Inflammatory macrophage treated with lipopolysaccharide for 4 hours (primary cell): ENCODE data around the gene RNF215.
"Not testable (repeated sequence)": the region's sequence is repeated elsewhere in the genome, so short reads cannot be mapped to it uniquely, and the experiment has no call there.

Experiments
- DNase-seq: peaks from one replicate; pipeline ENCODE4 v3.0.0-alpha.2; 2020

Gene RNF215

DNA sequence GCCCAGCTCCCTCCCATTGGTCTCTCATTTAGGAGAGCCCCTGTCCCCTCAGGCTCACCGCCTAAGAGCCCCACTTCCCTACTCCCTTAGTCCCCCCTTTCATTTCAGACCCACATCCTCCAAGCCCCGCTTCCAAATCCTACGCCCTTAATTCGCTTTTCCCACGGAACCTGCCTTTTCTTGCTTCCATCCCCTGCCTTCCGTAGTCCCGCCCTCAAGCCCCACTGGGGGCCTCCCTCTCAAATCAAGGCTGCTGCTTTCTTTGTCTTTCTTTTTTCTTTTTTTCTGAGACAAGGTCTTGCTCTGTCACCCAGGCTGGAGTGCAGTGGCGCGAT, 30.0 kb downstream of the RNF215 start:
- no peak for DNase-seq

- DNase-seq, result peak; percentile 91
Measured at GRCh38 chr22:30356449-30357235, 30.6 kb downstream of the RNF215 start, which contains the start of the genes CCDC157 and SF3A1. TSS of gene CCDC157 (plus strand) at chr22:30357007. CDS start at chr22:30366001, 8,994 bp downstream. TSS of gene SF3A1 (minus strand) at chr22:30356894. CDS start at chr22:30356792, 102 bp downstream.

DNA sequence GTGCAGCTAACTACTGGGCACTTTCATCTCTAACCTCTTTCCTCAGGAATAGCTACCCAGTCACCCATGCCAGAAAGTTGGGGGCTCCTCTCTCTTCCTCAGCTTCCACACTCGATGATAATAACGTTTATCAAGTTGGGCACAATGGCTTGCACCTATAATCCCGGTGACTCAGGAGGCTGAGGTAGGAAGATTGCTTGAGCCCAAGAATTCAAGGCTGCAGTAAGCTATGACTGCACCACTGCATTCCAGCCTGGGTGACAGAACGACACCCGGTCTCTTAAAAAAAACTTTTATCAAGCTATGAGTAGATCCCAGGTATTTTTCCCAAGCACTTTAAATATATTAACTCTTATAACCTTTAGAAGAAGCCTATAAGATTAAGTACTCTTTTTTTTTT, 32.6 kb downstream of the RNF215 start:
- DNase-seq, result no peak

DNA sequence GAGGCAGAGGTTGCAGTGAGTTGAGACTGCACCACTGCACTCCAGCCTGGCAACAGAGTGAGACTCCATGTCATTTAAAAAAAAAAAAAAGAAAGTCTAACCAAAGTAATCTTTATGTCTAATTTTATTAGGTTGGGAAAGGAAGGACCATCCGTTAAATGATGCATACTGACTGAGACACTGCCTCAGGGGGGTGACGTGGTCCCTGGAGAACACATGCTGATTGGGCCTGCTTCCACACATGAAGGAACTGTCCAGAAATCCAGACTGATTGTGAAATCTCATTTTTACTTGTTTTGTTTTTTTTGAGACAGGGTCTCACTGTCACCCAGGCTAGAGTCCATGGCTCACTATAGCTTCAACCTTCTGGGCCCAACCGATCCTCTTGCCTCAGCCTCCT, 36.0 kb downstream of the RNF215 start:
- no peak for DNase-seq

GRCh38 chr22:30348809-30349208, 38.4 kb downstream of the RNF215 start:
- peak; percentile 47 for DNase-seq

DNA sequence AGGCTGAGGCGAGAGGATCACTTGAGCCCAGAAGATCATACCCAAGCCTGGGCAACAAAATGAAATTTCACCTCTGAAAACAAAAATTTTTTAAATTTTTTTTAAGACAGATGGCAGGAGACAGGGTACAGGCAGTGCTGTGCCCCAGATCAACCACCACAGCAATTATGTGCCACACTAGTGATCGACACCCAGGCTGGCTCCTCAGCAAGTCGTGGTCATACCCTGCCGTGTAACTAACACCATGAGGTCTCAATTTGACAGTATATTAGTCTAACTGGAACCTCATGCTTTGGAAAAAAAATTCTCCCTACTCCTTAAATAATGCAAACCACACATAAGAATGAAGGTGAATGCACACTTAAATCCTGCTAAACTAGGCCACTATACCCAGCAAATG, 38.8 kb downstream of the RNF215 start:
- no peak for DNase-seq

- peak; percentile 10 for DNase-seq
Measured at GRCh38 chr22:30347255-30347892, 39.8 kb downstream of the RNF215 start.

DNA sequence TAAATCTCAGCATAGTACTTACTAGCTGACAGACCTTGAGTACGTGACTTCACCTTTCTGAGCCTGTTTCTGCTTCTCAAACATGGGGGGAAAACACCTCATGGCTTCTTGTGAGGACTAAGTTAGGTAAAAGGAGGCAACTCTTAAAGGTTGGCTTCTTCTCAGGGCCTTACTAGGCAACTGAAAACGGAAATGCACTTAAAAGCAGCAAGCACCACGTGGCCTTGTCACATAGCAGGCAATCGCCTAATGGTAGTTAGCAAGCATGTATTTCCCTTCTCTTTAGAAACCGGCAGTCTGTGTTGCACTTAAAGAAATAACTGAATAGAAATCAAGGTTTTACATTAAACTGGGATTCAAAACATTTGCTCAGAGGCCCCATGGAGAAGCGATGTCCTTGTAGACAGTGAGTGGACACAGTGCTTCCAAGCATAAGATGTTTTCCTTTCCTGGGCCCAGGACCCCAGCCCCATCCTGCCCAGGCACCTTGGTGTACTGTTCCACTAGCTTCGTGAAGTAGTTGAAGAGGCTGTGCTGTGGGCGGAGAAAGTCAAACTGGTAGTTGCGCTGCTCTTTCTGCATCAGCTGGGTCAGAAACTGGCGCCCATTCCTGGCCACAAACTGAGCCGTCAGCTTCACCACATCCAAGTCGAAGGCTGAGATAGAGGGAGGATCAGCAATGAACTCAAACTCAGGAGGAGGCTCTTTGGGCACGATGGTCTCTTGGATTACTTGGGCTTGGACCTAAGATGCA, 42.6 kb downstream of the RNF215 start:
- DNase-seq, result no peak

GRCh38 chr22:30340911-30341685, 46.1 kb downstream of the RNF215 start:
- DNase-seq, result no peak

DNA sequence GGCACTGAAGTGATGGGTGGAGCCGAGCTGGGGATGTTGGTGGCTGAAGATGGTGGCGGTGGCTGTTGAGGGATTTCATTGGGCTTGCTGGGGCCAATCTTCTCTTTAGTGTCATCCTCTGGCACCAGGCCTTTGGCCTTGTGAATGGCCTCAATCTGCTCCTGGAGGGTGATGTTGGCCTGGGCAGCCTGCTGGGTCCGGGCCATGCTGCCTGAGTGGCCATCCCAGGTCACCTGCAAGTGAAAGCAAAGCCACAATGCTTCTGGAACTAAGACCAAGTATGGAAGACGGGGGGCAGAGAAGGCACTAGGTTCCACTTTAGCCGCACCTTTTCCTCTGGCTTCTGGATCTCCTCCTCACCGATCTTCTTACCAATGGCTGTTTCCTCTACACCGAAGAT, 48.4 kb downstream of the RNF215 start:
- DNase-seq, result no peak

- not testable (repeated sequence) for DNase-seq
Measured at GRCh38 chr22:30338341-30338740, 48.9 kb downstream of the RNF215 start.

DNA sequence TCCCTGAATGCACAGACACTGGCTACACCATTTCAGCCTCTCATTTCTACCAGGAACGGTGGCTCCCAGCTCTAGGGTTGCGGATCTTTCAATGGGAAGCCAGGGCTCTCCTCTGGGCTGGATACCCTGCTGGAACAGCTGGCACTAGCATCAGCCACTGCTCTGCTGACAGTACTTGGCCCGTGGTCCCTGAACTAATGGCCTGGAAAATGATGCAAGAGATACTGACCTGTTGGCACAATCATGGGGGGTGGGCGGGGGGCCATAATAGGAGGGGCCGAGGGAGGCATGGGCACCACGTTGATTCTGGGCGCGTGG, 49.8 kb downstream of the RNF215 start:
- DNase-seq, result no peak

- DNase-seq, result no peak
Measured at GRCh38 chr22:30336752-30337460, 50.3 kb downstream of the RNF215 start.

DNA sequence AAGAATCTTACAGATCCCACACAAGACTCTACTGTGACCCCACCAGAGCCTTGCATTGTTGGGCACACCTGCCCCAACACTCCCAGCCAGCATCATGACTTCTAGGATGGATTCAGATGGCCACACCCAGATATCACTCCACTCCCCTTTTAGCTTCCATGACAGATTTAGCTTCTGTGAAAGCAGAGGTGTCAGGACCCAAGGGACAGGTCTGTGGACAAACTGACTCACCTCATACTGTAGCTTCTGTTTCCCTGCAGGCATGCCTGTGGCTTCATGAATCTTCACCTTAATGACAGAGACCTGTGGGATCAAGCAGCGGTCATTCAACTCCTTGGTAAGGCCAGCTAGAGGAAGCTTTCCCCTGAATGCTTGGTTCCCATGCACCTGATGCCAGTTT, 52.0 kb downstream of the RNF215 start:
- no peak for DNase-seq

DNA sequence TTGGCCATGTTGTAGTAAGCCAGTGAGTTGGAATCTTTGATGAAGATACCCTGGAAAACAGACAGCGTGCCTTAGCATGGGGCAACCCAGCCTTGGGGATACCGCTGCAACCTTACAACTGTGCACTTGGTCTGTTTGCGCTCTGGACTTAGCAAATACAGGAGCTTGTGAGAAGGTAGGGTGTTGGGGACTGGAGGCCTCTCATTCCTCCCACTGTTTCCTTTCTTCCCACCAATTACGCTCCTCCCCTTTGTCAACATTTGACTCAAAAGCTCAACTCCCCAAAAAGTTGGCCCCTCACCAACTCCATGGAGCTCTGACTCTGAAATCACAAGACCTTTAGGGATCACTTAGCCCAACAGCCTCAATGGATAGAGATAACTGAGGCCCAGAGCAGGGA, 52.6 kb downstream of the RNF215 start:
- DNase-seq, result no peak

DNA sequence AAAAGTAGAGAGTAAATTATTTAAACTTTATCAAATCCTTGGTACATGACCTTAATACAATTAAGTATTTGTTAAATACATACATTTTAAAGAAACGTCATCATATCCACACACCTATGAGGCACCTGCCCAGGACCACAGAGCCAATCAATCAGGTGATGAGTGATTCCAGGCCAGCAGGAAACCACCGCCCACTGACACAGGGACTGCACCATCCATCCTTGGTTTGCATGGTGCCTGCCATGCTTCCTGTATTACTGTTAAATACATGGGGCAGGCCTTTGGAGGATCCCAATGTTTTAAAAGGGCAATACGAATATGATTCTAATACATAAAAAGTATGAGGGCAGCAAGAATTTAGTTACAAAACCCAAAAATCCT, 53.5 kb downstream of the RNF215 start:
- DNase-seq, result no peak

DNA sequence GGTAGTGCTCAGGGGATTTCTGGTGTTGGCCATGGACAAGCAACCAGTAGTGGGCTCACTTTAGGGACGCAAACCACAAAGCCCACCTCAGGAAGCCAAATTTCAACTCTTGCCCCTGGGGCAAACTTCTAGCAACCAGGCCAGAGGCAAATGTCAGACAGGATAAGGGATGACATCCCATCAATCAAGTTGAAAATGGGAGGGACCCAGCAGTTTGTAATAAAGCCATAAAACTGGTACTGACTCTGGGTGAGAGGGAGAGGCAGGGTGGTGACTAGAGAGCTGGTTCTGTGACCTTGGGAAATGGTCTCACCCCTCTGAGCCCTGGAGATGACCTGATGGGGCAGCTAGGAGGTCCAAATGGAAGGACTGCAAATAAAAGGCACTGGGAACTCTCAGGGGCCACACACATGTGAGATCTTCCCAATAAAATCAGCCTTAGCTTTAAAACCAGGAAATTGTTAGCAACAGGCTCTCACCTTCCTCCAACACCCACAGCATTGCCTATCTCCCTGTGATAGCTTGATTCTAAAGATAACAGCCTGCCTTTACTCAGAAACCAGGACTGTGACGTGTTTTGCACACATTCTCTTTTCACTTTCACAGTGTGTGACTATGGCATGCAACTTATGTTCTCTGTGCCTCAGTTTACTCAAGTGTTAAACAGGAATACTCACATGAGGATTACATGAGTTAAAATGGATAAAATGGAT, 54.1 kb downstream of the RNF215 start:
- DNase-seq, result no peak

GRCh38 chr22:30332551-30332950, 54.7 kb downstream of the RNF215 start:
- no peak for DNase-seq
